ENCODE results near the gene ARHGEF4.

ARHGEF4 gene

GRCh38 chr2:130864830-130865800 lies 28.4 kb downstream of the ARHGEF4 start:
- DNase-seq = no peak

GRCh38 chr2:130869441-130870160 lies 32.9 kb downstream of the ARHGEF4 start:
- no peak for DNase-seq

DNA sequence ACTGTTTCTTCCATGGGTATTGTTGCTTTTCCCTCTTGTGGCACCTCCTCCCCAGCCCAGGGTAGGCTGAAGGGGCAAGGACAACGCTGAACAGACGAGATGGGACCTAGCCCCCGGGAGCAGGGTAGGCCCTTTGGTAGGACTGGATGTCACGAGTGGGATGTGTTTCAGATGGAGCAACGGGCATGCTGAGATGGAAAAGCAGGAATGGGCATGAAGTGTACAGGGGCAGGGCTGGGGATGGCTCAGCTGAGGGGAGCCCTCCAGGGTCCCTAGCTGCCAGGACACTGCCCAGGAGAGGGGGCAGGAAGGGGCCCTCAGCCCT lies 33.4 kb downstream of the ARHGEF4 start:
- no peak for DNase-seq

GRCh38 chr2:130870779-130871178 lies 34.1 kb downstream of the ARHGEF4 start:
- DNase-seq = no peak

- no peak for DNase-seq
These were observed 35.4 kb downstream of the ARHGEF4 start for GRCh38 chr2:130871843-130872740.

- no peak for DNase-seq
These were observed 36.0 kb downstream of the ARHGEF4 start for GRCh38 chr2:130872741-130873125.

GRCh38 chr2:130873700-130874346 lies 37.1 kb downstream of the ARHGEF4 start:
- DNase-seq = peak; percentile 63

DNA sequence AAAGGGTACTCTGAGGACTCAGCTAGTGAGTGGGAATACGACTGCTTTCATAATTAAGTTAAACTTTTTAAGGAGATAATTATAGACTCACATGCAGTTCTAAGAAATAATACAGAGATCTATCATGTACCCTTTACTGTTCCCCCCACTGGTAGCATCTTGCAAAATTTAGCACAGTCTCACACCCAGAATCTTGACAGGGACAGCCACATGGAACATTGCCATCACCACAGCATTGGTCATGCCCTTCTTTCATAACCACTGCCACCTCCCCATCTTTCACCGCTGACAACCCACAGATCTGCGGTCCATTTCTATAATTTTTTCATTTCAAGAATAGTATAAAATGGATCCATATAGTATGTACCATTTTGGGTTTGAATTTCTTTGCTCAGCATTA lies 37.8 kb downstream of the ARHGEF4 start:
- no peak for DNase-seq

GRCh38 chr2:130875935-130876334 lies 39.2 kb downstream of the ARHGEF4 start:
- no peak for DNase-seq

DNA sequence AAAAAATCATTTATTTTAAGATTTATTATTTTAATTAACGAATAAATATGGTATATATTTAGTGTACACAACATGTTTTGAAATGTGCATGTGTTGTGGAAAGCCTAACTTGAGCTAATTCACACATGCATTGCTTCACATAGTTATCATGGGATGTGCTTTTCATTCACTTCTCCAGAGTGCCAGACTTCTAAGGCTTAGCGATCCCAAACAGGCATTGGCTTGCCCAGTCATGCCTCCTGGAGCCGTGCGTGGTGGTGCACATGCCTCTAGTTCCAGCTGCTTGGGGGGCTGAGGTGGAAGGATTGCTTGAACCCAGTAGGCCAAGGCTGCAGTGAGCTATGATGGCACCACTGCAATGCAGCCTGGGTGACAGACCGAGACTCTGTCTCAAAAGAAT lies 40.5 kb downstream of the ARHGEF4 start:
- no peak for DNase-seq

DNA sequence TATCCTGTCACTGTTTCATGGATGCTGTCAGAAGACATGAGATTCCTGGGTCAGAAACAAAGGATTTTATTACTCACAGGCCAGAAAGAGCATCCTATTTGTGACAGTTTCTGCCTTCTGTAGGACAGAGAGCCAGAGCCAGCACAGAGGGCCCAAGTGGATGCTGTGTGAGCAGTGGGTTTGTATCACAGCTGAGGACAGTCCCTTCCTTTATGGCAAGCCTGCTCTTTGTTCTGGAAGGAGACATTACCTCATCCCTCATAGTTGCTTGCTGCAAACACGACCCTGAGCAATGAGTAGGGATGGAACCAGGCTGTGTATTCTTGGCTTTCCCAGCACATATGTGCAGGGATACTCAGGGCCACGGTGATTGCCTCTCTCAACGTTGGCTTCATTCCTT lies 41.6 kb downstream of the ARHGEF4 start:
- DNase-seq = no peak

DNA sequence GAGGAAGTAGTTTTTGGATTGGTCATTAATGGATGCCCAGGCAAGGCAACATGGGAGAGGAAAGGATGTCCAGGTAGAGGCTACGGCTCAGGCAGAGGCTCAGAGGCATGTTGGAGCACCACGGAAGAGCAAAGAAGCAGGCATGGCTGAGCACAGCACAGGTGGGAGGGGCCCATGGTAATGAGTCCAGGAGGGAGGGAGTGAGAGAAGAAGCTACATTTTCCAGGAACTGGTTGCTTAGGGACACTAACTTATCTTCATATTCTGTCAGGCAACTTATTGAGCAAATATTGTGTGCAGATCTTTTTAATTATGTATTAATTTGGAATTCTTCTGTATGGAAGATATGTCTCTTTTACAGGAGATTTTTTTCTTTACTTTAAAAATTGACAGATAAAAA lies 42.2 kb downstream of the ARHGEF4 start:
- DNase-seq = no peak

DNA sequence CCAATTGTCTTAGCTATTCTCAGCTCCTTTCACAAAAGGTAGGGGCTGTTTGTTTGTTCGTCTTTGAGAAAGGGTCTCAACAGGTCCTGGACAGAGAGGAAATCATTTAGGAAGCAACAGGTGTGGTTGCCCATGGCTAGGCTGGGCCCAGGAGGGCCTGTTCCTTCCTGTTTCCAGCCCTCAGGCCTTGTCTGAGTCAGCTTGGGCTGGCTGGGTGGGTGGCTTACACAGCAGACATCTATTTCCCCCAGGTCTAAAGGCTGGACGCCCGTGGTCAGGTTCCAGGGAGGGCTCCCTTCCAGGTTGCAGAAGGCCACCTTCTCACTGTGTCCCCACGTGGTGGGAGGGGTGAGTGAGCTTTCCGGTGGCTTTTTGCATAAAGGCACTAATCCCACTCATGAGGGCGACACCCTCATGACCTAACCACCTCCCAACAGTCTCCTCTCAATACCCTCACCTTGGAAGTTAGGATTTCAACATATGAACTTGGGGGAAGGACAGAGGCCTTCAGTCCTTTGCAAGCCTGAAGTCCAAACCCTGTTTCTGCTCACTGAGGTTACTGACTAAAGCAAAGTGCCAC lies 45.5 kb downstream of the ARHGEF4 start:
- DNase-seq = no peak

DNA sequence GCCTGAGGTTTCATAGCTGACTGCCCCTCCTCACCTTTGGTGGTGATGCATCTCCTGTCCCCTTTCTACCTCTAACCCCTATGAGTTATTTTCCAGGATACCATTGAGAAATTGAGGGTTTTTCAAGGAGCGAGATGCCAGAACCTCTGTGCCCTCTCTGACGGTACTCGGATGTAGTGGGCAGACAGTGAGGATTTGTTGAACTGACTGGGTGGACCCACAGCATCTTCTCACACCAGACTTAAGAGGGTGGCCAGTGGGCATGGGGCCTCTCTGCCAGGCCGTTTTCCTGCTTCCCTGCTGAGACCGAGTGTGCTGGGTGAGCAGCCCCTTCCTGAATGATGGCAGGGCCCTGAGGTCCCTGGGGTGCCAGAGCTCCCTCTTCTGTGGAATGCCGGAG lies 46.3 kb downstream of the ARHGEF4 start:
- DNase-seq = no peak

DNA sequence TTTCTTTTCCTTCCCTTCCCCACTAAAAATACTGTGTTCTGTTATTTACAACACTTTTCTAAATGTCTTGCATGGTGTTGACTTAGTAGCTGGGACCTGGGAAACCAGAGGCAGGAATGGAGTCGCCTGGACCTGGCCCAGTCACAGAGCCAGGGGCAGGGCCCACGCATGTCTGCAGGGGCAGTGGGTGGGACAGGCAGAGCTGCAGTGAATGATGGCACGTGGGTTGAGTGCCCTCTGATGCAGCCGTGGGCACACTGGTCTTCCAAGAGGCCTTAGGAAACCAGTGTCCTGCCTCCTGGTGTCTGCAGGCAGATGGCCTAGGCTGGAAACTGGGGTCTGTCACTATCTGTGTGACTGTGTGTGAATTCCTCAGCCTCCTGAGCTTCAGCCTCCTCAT lies 46.8 kb downstream of the ARHGEF4 start:
- DNase-seq = no peak

GRCh38 chr2:130884013-130884412 lies 47.3 kb downstream of the ARHGEF4 start:
- DNase-seq = no peak

- DNase-seq = no peak
These were observed 47.8 kb downstream of the ARHGEF4 start for GRCh38 chr2:130884503-130884902.

DNA sequence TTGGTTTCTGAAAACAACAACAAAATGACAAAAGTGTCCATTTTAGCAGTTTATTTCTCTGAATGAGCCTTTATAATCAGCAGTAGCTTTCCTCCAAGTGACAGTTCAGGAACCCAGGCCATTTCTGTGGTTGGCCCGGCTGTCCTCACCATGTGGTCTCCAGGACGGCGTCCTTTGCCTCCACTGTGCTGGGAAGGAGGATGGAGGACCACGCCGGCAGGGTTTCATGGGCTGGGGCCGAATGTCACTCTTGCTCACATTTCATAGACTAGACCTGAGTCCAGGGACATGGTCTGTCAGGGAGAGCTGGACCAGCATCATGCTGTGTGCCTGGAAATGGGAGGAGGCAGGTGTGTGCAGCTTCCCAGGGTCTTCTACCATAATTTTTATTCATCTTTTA lies 50.9 kb downstream of the ARHGEF4 start:
- DNase-seq = no peak

DNA sequence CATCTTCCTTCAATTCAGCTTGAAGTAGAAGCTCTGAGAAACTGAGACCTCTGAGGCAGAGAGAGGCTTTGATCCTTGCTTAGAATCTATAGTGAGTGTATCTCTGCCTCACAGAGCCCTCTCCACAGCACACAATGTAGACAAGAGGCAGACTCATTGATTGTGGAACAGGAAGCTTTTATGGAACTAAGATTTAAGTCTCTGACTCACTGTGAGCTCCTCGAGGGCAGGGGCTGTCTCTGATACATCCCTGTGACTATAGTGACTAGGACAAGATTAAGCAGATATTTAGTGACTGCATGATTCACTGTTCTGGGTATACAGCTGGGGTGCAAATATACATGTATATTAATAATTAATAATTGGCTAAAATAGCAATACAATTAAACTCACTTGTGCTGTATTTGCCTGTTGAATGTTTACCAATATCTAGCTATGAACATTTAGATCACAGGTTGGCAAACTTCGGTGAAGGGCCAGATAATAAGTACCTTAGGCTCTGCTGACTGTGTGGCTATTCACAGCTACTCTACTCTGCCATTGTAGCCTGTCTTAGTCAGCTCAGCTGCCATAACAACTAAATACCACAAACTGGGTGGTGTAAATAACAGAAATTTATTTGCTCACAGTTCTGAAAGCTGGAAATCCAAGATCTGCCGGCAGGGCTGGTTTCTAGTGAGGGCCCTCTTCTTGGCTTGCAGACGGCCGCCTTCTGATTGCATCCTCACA lies 54.4 kb downstream of the ARHGEF4 start:
- no peak for DNase-seq

- no peak for DNase-seq
These were observed 55.3 kb downstream of the ARHGEF4 start for GRCh38 chr2:130891966-130892365.

Measured in activated T-cell treated with anti-CD3 and anti-CD28 coated beads, Interleukin-2, amount 50 U/mL, for 1 hour (primary cell).